SK-N-SH treated with all-trans-retinoic acid at 6 μM for 48 hours (cell line): ENCODE results near the gene GEMIN7.

Source experiments
- ATAC-seq: fragments of 200-7000 bp; cut with Tn5 transposase; 3 replicates; pipeline ENCODE4 v1.9.1; 2020; ENCODE audit warnings: mild to moderate bottlenecking, moderate library complexity
- ARNTL ChIP-seq: fragments of 450-650 bp; formaldehyde crosslinking; IDR thresholded peaks from 2 replicates; pipeline ENCODE4 v1.5.0; 2020; ENCODE audit warnings: low read depth, mild to moderate bottlenecking, moderate library complexity, borderline replicate concordance
- BACH2 ChIP-seq: fragments of 250-450 bp; sonication (Bioruptor Pico); IDR thresholded peaks from 2 replicates; pipeline ENCODE4 v1.9.0; 2021; ENCODE audit warnings: mild to moderate bottlenecking, borderline replicate concordance
- CREB5 ChIP-seq: fragments of 250-450 bp; sonication (Bioruptor Pico); IDR thresholded peaks from 2 replicates; pipeline ENCODE4 v1.5.1; 2020; ENCODE audit warnings: low read depth, mild to moderate bottlenecking, moderate library complexity
- CSDC2 ChIP-seq: fragments of 250-450 bp; sonication (Bioruptor Pico); IDR thresholded peaks from 2 replicates; pipeline ENCODE4 v1.5.0; 2020; ENCODE audit warnings: mild to moderate bottlenecking, moderate library complexity
- CSRNP3 ChIP-seq: fragments of 250-450 bp; sonication (Bioruptor Pico); IDR thresholded peaks from 2 replicates; pipeline ENCODE4 v1.5.1; 2021; ENCODE audit warnings: mild to moderate bottlenecking, moderate library complexity
- ESRRG ChIP-seq: fragments of 250-450 bp; sonication (Bioruptor Pico); IDR thresholded peaks from 2 replicates; pipeline ENCODE4 v1.6.1; 2021; ENCODE audit warnings: mild to moderate bottlenecking
- GLIS3 ChIP-seq: fragments of 250-450 bp; sonication (Bioruptor Pico); IDR thresholded peaks from 2 replicates; pipeline ENCODE4 v1.5.0; 2020; ENCODE audit warnings: mild to moderate bottlenecking, moderate library complexity
- ISL1 ChIP-seq: fragments of 250-450 bp; sonication (Bioruptor Pico); IDR thresholded peaks from 2 replicates; pipeline ENCODE4 v2.1.2; 2022; ENCODE audit warnings: mild to moderate bottlenecking, moderate library complexity
- OSR1 ChIP-seq: fragments of 250-450 bp; sonication (Bioruptor Pico); IDR thresholded peaks from 2 replicates; pipeline ENCODE4 v1.8.0; 2022; ENCODE audit warnings: moderate library complexity, mild to moderate bottlenecking, inconsistent platforms
- PATZ1 ChIP-seq: fragments of 250-450 bp; sonication (Bioruptor Pico); IDR thresholded peaks from 2 replicates; pipeline ENCODE4 v1.8.0; 2020; ENCODE audit warnings: mild to moderate bottlenecking, moderate library complexity, borderline replicate concordance
- PPARA ChIP-seq: fragments of 250-450 bp; sonication (Bioruptor Pico); IDR thresholded peaks from 2 replicates; pipeline ENCODE4 v1.5.0; 2020; ENCODE audit warnings: mild to moderate bottlenecking, borderline replicate concordance
- RARB ChIP-seq: fragments of 250-450 bp; sonication (Bioruptor Pico); IDR thresholded peaks from 2 replicates; pipeline ENCODE4 v1.8.0; 2021; ENCODE audit warnings: mild to moderate bottlenecking, moderate library complexity
- SNAI2 ChIP-seq: fragments of 250-450 bp; sonication (Bioruptor Pico); IDR thresholded peaks from 2 replicates; pipeline ENCODE4 v1.5.0; 2020; ENCODE audit warnings: mild to moderate bottlenecking, moderate library complexity
- TCF4 ChIP-seq: fragments of 250-450 bp; sonication (Bioruptor Pico); IDR thresholded peaks from 2 replicates; pipeline ENCODE4 v1.8.0; 2021; ENCODE audit warnings: mild to moderate bottlenecking, moderate library complexity, borderline replicate concordance
- TOX ChIP-seq: fragments of 250-450 bp; sonication (Bioruptor Pico); IDR thresholded peaks from 2 replicates; pipeline ENCODE4 v1.8.0; 2021; ENCODE audit warnings: mild to moderate bottlenecking, moderate library complexity, borderline replicate concordance
- TSHZ2 ChIP-seq: fragments of 250-450 bp; sonication (Bioruptor Pico); IDR thresholded peaks from 2 replicates; pipeline ENCODE4 v1.5.0; 2020; ENCODE audit warnings: mild to moderate bottlenecking, moderate library complexity
- ZC3H10 ChIP-seq: fragments of 250-450 bp; sonication (Bioruptor Pico); IDR thresholded peaks from 2 replicates; pipeline ENCODE4 v1.5.1; 2021; ENCODE audit warnings: mild to moderate bottlenecking, moderate library complexity
- ZFP3 ChIP-seq: fragments of 250-450 bp; sonication (Bioruptor Pico); IDR thresholded peaks from 2 replicates; pipeline ENCODE4 v1.5.0; 2020; ENCODE audit warnings: mild to moderate bottlenecking, moderate library complexity
- ZFP30 ChIP-seq: fragments of 450-650 bp; formaldehyde crosslinking; IDR thresholded peaks from 2 replicates; pipeline ENCODE4 v1.5.0; 2022; ENCODE audit warnings: mild to moderate bottlenecking, moderate library complexity
- ZNF565 ChIP-seq: fragments of 450-650 bp; formaldehyde crosslinking; conservative IDR thresholded peaks from 2 replicates; pipeline ENCODE4 v1.5.0; 2020; ENCODE audit warnings: low read depth, mild to moderate bottlenecking, moderate library complexity
- ZNF70 ChIP-seq: fragments of 450-650 bp; formaldehyde crosslinking; IDR thresholded peaks from 2 replicates; pipeline ENCODE4 v1.5.0; 2020; ENCODE audit warnings: mild to moderate bottlenecking, moderate library complexity
- ZNF8 ChIP-seq: fragments of 450-650 bp; formaldehyde crosslinking; IDR thresholded peaks from 2 replicates; pipeline ENCODE4 v1.5.0; 2020; ENCODE audit warnings: mild to moderate bottlenecking, moderate library complexity
- TF ChIP-seq, protein P1 (sequence below): fragments of 250-450 bp; sonication (Bioruptor Pico); IDR thresholded peaks from 2 replicates; pipeline ENCODE4 v1.8.0; 2021; ENCODE audit warnings: low read depth, mild to moderate bottlenecking, moderate library complexity, borderline replicate concordance

The GEMIN7 gene

GRCh38 chr19:45119582-45119981 lies 40.5 kb downstream of the GEMIN7 start:
- TF ChIP-seq ARNTL (CRISPR knock-in tag) (no peak), PATZ1 (no peak), ZFP30 (CRISPR knock-in tag) (no peak), BACH2 (no peak), ZC3H10 (CRISPR knock-in tag) (no peak), TSHZ2 (CRISPR knock-in tag) (no peak), TCF4 (CRISPR knock-in tag) (no peak), ZFP3 (CRISPR knock-in tag) (no peak), ZNF565 (CRISPR knock-in tag) (no peak), ESRRG (CRISPR knock-in tag) (no peak), OSR1 (CRISPR knock-in tag) (no peak), ZNF8 (CRISPR knock-in tag) (no peak), ISL1 (no peak), SNAI2 (no peak), CSDC2 (CRISPR knock-in tag) (no peak), ZNF70 (no peak), TOX (CRISPR knock-in tag) (no peak), GLIS3 (CRISPR knock-in tag) (no peak), PPARA (CRISPR knock-in tag) (no peak)
- TF ChIP-seq, protein P1, sequence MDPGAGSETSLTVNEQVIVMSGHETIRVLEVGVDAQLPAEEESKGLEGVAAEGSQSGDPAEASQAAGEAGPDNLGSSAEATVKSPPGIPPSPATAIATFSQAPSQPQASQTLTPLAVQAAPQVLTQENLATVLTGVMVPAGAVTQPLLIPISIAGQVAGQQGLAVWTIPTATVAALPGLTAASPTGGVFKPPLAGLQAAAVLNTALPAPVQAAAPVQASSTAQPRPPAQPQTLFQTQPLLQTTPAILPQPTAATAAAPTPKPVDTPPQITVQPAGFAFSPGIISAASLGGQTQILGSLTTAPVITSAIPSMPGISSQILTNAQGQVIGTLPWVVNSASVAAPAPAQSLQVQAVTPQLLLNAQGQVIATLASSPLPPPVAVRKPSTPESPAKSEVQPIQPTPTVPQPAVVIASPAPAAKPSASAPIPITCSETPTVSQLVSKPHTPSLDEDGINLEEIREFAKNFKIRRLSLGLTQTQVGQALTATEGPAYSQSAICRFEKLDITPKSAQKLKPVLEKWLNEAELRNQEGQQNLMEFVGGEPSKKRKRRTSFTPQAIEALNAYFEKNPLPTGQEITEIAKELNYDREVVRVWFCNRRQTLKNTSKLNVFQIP (CRISPR knock-in tag) = no peak
- no peak for ATAC-seq

DNA sequence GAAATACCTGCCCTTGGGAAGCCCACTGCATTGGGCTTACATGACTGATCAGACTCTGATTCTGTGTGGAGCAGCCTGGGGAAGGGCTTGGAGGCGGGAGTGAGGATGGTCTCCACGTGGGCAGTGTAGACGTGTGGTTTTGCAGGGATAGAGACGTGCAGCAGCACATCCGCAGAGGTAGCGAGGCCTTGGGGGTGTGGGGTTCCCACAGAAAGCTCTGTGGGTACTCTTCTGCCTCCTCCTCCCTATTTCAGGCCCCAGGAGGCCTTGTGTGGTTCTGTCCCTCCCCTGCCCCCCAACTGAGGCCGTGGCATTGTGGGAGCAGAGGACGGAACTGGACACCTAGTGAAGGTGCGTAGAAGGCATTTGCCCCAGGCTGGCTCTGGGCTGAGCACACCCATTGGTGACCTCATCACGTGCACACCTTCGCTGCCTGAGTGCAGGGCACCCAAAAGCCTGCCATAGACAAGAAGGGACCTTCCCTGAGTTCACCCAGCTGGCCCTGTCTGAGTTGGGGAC lies 42.8 kb downstream of the GEMIN7 start:
- ATAC-seq = no peak
- no peak for TF ChIP-seq CREB5 (CRISPR knock-in tag)
- TF ChIP-seq, all 23 proteins: peak for 0

DNA sequence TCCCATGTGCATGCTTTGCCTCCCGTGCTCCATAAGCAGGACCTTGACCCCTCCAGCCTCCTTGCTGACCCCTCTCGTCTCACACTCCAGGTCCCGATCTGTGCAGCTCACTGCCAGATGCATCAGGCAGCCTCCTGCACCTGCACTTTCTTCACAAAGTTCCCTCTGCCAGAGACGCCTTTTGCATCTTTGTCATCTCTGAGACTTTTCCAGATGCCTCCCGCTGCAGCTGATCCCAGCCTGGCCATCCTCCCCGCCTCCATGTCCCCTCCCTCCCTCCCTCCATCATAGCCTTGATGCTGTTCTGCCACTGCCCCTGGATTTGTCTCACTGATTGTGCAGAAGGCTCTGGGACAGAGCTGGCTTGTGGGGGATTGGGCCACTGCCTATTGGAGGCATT lies 43.8 kb downstream of the GEMIN7 start:
- no peak for TF ChIP-seq ZNF70
- TF ChIP-seq OSR1 (CRISPR knock-in tag) = no peak
- TF ChIP-seq ARNTL (CRISPR knock-in tag) = no peak
- TF ChIP-seq BACH2 = no peak
- no peak for TF ChIP-seq CSDC2 (CRISPR knock-in tag)
- TF ChIP-seq ISL1 = no peak
- no peak for TF ChIP-seq ZFP3 (CRISPR knock-in tag)
- TF ChIP-seq CSRNP3 (CRISPR knock-in tag) = no peak
- TF ChIP-seq ZC3H10 (CRISPR knock-in tag) = no peak
- no peak for TF ChIP-seq RARB
- no peak for TF ChIP-seq SNAI2
- TF ChIP-seq PATZ1 = no peak

More for the DNA sequence above, 43.8 kb downstream of the GEMIN7 start:
- ATAC-seq = no peak
